ENCODE measurements around the gene CRYZ.

CRYZ gene

DNA sequence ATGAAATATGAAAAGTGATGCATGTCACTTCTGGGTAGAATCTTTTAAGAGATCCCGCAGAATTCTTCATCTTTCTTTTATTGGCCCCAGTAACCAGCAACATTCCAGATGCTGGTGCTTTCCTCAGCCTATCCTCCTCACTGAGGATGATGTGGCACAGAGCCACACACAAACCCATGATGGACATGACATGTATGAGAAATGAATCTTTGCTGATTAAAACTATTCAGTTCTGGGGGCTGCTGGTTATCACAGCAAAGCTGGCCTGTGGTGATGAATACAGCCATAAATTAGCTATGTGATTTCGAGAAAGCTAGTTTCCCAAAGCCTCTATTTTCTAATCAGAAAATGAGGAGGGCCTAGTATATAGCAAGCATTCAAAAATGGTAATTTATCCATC lies 51.0 kb downstream of the CRYZ start:
- H3K4me3 ChIP-seq (ENCODE audit: low read length): no peak overlapping the region
- TF ChIP-seq, protein P1, sequence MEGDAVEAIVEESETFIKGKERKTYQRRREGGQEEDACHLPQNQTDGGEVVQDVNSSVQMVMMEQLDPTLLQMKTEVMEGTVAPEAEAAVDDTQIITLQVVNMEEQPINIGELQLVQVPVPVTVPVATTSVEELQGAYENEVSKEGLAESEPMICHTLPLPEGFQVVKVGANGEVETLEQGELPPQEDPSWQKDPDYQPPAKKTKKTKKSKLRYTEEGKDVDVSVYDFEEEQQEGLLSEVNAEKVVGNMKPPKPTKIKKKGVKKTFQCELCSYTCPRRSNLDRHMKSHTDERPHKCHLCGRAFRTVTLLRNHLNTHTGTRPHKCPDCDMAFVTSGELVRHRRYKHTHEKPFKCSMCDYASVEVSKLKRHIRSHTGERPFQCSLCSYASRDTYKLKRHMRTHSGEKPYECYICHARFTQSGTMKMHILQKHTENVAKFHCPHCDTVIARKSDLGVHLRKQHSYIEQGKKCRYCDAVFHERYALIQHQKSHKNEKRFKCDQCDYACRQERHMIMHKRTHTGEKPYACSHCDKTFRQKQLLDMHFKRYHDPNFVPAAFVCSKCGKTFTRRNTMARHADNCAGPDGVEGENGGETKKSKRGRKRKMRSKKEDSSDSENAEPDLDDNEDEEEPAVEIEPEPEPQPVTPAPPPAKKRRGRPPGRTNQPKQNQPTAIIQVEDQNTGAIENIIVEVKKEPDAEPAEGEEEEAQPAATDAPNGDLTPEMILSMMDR (IDR thresholded peaks at IDR 0.05; ENCODE audit: insufficient read depth, low read depth, low read length, missing control alignments): no peak
- DNase-seq (ENCODE audit: low read depth): no peak

DNA sequence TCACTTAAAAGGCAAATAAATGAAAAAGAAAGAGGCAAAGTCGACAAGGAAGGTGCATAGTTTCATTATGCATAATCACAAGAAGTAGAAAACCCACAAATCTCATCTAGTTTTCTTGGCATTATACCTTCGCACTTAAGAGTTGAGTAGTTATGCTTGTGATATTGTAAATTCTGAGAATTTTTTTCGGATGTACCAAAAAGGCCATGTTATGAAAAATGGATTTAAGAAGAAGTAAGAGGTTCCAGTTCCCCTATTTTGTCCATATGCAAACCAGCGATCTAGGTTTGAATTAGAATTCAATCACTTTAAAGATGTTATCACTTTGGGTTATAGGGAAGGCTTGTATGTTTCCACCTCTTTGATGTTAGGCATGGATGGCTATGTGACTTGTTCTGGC lies 51.4 kb downstream of the CRYZ start:
- TF ChIP-seq, protein P1 (IDR thresholded peaks at IDR 0.05; ENCODE audit: insufficient read depth, low read depth, low read length, missing control alignments): no peak
- DNase-seq (ENCODE audit: low read depth): no peak
- H3K4me3 ChIP-seq (ENCODE audit: low read length): no peak overlapping the region

DNA sequence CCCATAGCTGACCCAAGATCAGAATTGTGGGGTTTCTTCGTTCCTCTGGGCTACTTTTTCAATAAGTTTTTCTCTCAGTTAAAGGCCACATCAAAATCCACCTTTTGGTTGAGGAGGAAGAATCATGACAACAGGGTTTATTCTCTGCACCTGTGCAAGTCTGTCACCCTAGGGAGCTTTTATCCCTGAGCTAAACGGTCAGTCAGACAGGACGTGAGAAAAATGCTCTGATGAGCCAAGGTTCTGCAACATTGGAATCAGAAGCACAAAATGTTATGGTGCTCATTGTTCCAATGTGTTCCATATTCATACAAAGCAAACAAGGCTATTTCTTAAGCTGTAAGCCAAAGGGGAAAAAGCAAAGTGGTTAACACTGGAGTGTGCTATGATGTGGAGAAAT lies 51.8 kb downstream of the CRYZ start:
- no peak for DNase-seq (ENCODE audit: low read depth)
- TF ChIP-seq, protein P1 (IDR thresholded peaks at IDR 0.05; ENCODE audit: insufficient read depth, low read depth, low read length, missing control alignments): no peak
- no peak overlapping the region for H3K4me3 ChIP-seq (ENCODE audit: low read length)

DNA sequence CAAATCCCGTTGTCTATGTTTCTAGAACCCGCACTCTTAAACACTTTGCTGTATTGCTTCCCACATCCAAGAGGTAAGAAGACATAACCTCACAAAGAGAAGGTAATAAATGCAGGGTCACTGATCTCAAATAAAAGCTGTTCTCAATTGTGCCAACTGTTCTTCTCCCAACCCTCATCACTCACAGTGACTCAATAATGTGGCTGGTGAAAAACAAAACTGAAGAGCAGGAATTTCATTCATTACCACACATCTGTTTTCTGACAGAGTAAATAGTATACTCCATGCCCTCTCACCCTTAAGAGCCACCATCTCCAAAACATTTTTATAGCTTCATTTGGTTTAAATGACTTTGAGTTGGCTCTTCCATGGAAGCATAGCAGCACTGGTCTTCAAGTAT lies 53.0 kb downstream of the CRYZ start:
- TF ChIP-seq, protein P1 (IDR thresholded peaks at IDR 0.05; ENCODE audit: insufficient read depth, low read depth, low read length, missing control alignments): no peak
- DNase-seq (ENCODE audit: low read depth): no peak
- no peak overlapping the region for H3K4me3 ChIP-seq (ENCODE audit: low read length)

DNA sequence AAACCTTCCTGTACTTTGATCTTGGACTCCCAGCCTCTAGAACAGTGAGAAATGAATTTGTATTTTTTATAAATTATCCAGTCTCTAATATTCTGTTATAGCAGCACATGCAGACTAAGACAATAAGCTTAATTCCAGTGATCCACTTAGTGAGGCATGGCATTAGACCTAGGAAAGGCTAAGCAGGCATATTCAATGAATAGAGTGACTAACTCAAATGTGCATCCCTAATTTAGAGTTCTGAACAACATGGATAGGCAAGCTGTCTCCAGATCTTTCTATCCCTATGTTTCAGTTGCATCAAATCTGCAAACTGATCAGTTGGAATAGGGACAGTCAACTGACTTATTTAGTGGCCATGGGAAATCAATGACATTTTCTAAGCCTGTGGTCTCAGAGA lies 54.9 kb downstream of the CRYZ start:
- TF ChIP-seq, protein P1 (IDR thresholded peaks at IDR 0.05; ENCODE audit: insufficient read depth, low read depth, low read length, missing control alignments): no peak
- DNase-seq (ENCODE audit: low read depth): no peak
- no peak overlapping the region for H3K4me3 ChIP-seq (ENCODE audit: low read length)

DNA sequence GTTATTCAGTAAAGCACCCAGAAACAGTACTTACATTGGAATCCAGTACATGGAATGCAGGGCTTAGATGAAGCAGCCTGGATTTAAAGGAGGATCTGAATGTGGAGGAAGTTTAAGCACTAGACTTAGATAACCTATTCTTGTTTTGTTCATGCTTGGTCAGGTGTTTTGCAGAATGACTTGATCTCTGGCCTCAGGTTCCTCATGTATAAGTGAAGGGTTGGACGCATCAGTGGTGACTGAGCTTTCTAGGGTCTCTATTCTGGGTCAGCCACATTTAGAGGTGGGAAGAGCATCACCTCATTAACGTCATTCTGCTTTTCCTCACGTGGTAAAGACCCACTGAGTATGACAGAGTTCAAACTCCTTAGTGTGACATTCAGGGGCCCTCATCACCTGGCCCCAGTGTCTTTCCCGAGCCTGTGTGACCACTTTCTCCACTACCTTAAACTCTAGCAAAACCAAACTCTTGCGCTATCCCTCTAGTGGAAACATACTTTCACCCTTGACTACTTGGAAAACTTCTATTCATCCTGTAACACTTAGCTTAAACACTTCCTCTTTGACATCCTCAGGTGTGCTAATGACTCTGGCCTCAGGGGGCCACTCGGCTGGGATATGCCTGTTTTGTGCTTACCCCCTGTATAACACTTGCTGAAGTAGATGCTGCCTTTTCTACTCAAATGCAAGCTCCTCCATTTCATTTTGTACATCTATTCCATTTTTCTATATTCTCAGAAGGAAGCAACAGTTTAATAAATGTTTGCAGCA lies 58.4 kb downstream of the CRYZ start:
- H3K4me3 ChIP-seq (ENCODE audit: low read length): no peak overlapping the region
- no peak for DNase-seq (ENCODE audit: low read depth)
- TF ChIP-seq, protein P1 (IDR thresholded peaks at IDR 0.05; ENCODE audit: insufficient read depth, low read depth, low read length, missing control alignments): no peak
